Upper lobe of left lung (tissue), 6 donors: Measurements from ENCODE around the gene ERV3-1. TPM values are rescaled to one million over a fixed set of nuclear protein-coding genes. Genes with fewer than 3 reads are reported as not detected.
"Not testable (repeated sequence)": the region's sequence is repeated elsewhere in the genome, so short reads cannot be mapped to it uniquely, and the experiment has no call there.

Experiments used
- ATAC-seq, 2 donors: fragments of 200-7000 bp; cut with Tn5 transposase; one replicate each; pipeline ENCODE4 v1.9.1; 2022; ENCODE audit warnings: mild to moderate bottlenecking in 2 of 2, moderate library complexity in 2 of 2; ENCODE audit not compliant: low FRiP score in 2 of 2
- DNase-seq, 2 donors: peaks; one replicate each; pipeline ENCODE4 v3.0.0-alpha.2; 2019 to 2020
- H3K27ac ChIP-seq, 4 donors: fragments of 200-600 bp; sonication (generic); one replicate each; pipeline ENCODE4 v1.5.1; 2016 to 2019
- H3K27me3 ChIP-seq, 4 donors: fragments of 200-600 bp; sonication (generic); one replicate each; pipeline ENCODE4 v1.5.1; 2017 to 2019
- H3K36me3 ChIP-seq, 4 donors: fragments of 200-600 bp; sonication (generic); one replicate each; pipeline ENCODE4 v1.5.1; 2016 to 2019
- H3K4me1 ChIP-seq, 4 donors: fragments of 200-600 bp; sonication (generic); one replicate each; pipeline ENCODE4 v1.5.1; 2018 to 2019
- H3K4me3 ChIP-seq, 4 donors: fragments of 200-600 bp; sonication (generic); one replicate each; pipeline ENCODE4 v1.5.1; 2017 to 2019; ENCODE audit warnings: mild to moderate bottlenecking in 2 of 4, moderate library complexity in 1 of 4
- H3K9me3 ChIP-seq, 4 donors: fragments of 200-600 bp; sonication (generic); one replicate each; pipeline ENCODE4 v1.5.1; 2018 to 2019
- EP300 ChIP-seq, 4 donors: sonication (generic); formaldehyde crosslinking; IDR thresholded peaks; one replicate each; pipeline ENCODE4 v1.5.1; 2017; ENCODE audit warnings: antibody characterized with exemption in 4 of 4, control low read depth in 2 of 4
- POLR2A ChIP-seq, 4 donors: fragments of 450-650 bp; IDR thresholded peaks; one replicate each; pipeline ENCODE4 v1.5.1; 2016 to 2017; ENCODE audit warnings: antibody characterized with exemption in 4 of 4, mild to moderate bottlenecking in 2 of 4
- POLR2AphosphoS5 ChIP-seq, 2 donors: sonication (generic); formaldehyde crosslinking; IDR thresholded peaks; one replicate each; pipeline ENCODE4 v1.5.1; 2017; ENCODE audit warnings: antibody characterized with exemption in 2 of 2
- WGBS, 2 donors: methylation state at CpG; one replicate each; pipeline ENCODE4 v1.1.5; 2017 to 2018; 5-methylcytosine and 5-hydroxymethylcytosine counted together
- total RNA-seq, 6 donors: library from RNA; depleted of rRNA in 4 of 6; stranded (reverse); fragments of >200 nt in 4 of 6; gene quantifications; one replicate each; pipeline versions ENCODE4 v1.1.0 to v1.2.1, GENCODE V29; 2016 to 2021
- TF ChIP-seq, protein P1 (sequence below), 6 experiments: fragments of 450-650 bp in 4 of 6; fragments of 200-600 bp in 2 of 6; sonication (generic) in 2 of 6; IDR thresholded peaks; one replicate each; pipeline ENCODE4 v1.5.1; 2016 to 2019; ENCODE audit warnings: antibody characterized with exemption in 6 of 6
- donor health status: DM: no; HTN: no; CAD: no; lungs with moderate emphysema.
- donor health status: DM: no; HTN: yes; CAD: no; lungs with severe emphysema.

The ERV3-1 gene, protein sequence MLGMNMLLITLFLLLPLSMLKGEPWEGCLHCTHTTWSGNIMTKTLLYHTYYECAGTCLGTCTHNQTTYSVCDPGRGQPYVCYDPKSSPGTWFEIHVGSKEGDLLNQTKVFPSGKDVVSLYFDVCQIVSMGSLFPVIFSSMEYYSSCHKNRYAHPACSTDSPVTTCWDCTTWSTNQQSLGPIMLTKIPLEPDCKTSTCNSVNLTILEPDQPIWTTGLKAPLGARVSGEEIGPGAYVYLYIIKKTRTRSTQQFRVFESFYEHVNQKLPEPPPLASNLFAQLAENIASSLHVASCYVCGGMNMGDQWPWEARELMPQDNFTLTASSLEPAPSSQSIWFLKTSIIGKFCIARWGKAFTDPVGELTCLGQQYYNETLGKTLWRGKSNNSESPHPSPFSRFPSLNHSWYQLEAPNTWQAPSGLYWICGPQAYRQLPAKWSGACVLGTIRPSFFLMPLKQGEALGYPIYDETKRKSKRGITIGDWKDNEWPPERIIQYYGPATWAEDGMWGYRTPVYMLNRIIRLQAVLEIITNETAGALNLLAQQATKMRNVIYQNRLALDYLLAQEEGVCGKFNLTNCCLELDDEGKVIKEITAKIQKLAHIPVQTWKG
- total RNA-seq = 10 to 100 TPM; 17.9 to 38.8 (median 25.3) TPM

- ATAC-seq (peak; percentile 98 to 99), DNase-seq (peak; percentile 85 to 99)
- Histone ChIP-seq H3K9me3 (no peaks in the 10 kb centered on the region), H3K4me3 (peak within 1 kb of the TSS; percentile 72 to 81 (median 76)), H3K27ac (peak within 1 kb of the TSS; percentile 76 to 94 (median 88)), H3K36me3 (peaks cover 0 to 7% (median 0%) of the 10 kb centered on the region in 4 donors), H3K4me1 (peaks cover 19 to 45% (median 31%) of the 10 kb centered on the region in 4 donors), H3K27me3 (no peaks in the 10 kb centered on the region)
- WGBS, 2 donors = 0 to 1% methylated on average over 15 to 24 of the region's 33 CpGs
- TF ChIP-seq POLR2A (IDR thresholded peaks at IDR 0.05) (peak in 3 of 4 donors; percentile 91 to 98 (median 97)), EP300 (IDR thresholded peaks at IDR 0.05) (no peak), POLR2AphosphoS5 (IDR thresholded peaks at IDR 0.05) (peak; percentile 96 to 98)
- TF ChIP-seq, protein P1, sequence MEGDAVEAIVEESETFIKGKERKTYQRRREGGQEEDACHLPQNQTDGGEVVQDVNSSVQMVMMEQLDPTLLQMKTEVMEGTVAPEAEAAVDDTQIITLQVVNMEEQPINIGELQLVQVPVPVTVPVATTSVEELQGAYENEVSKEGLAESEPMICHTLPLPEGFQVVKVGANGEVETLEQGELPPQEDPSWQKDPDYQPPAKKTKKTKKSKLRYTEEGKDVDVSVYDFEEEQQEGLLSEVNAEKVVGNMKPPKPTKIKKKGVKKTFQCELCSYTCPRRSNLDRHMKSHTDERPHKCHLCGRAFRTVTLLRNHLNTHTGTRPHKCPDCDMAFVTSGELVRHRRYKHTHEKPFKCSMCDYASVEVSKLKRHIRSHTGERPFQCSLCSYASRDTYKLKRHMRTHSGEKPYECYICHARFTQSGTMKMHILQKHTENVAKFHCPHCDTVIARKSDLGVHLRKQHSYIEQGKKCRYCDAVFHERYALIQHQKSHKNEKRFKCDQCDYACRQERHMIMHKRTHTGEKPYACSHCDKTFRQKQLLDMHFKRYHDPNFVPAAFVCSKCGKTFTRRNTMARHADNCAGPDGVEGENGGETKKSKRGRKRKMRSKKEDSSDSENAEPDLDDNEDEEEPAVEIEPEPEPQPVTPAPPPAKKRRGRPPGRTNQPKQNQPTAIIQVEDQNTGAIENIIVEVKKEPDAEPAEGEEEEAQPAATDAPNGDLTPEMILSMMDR (IDR thresholded peaks at IDR 0.05) = peak in 1 of 6 experiments; percentile 9
Observed at GRCh38 chr7:65006094-65006992, at the start of gene ERV3-1. TSS of gene ERV3-1 (minus strand) at chr7:65006687. CDS start at chr7:64993026, 13,661 bp downstream.

- WGBS, 2 donors = 99 to 100% methylated on average over 3 to 4 of the region's 4 CpGs
- H3K36me3 ChIP-seq = peaks cover 0 to 12% (median 0%) of the 10 kb centered on the region in 4 donors
- H3K4me1 ChIP-seq, DNase-seq, H3K4me3 ChIP-seq, H3K27ac ChIP-seq, ATAC-seq, H3K9me3 ChIP-seq, H3K27me3 ChIP-seq: not testable (repeated sequence)
Observed at GRCh38 chr7:65055786-65056185, 49.3 kb upstream of the ERV3-1 start.

- H3K4me3 ChIP-seq, H3K27ac ChIP-seq, H3K4me1 ChIP-seq, H3K9me3 ChIP-seq, H3K27me3 ChIP-seq, DNase-seq, ATAC-seq: not testable (repeated sequence)
- H3K36me3 ChIP-seq = peaks cover 0 to 12% (median 0%) of the 10 kb centered on the region in 4 donors
- WGBS, 2 donors = 33 to 60% methylated on average over 1 to 2 of the region's 2 CpGs
Observed at GRCh38 chr7:65054466-65054994, 48.0 kb upstream of the ERV3-1 start.

- WGBS, 2 donors = 100% methylated on average over 1 of the region's 3 CpGs; no CpG with 5 or more reads in 1 of the 2 donors
- not testable (repeated sequence) for ATAC-seq
Observed at GRCh38 chr7:65051654-65052053, 45.2 kb upstream of the ERV3-1 start.

GRCh38 chr7:65051139-65051538, 44.7 kb upstream of the ERV3-1 start:
- not testable (repeated sequence) for DNase-seq, H3K36me3 ChIP-seq, H3K27me3 ChIP-seq, ATAC-seq, H3K27ac ChIP-seq, H3K9me3 ChIP-seq, H3K4me1 ChIP-seq, H3K4me3 ChIP-seq

More at GRCh38 chr7:65051654-65052053, 45.2 kb upstream of the ERV3-1 start:
- H3K27ac ChIP-seq, H3K4me1 ChIP-seq, H3K9me3 ChIP-seq, DNase-seq, H3K36me3 ChIP-seq, H3K27me3 ChIP-seq, H3K4me3 ChIP-seq: not testable (repeated sequence)

DNA sequence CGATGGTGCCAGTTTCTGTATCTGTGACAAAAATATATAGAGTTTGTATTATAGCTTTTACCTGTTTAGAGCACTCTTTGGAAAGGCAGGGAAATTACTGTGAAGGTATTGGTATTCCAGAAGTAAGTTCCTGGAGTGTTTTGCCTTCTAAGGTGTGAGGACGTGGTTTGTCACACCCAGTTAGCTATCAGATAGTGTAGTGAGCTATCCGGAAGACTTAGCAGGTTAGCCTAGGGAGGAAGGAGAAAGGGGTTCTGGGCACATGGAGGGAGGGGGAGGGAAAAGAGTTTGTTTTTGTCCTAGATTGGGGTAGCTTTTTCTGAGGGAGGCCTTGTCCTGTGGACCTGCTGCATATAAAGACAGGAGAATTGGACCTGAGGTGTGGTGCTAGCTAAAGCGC, 39.8 kb upstream of the ERV3-1 start:
- not testable (repeated sequence) for H3K9me3 ChIP-seq, H3K4me1 ChIP-seq, H3K27ac ChIP-seq, H3K4me3 ChIP-seq, DNase-seq, ATAC-seq, H3K27me3 ChIP-seq
- WGBS, 2 donors = 84 to 89% methylated on average over 4 of the region's 4 CpGs
- H3K36me3 ChIP-seq = peaks cover 0 to 11% (median 2%) of the 10 kb centered on the region in 4 donors

DNA sequence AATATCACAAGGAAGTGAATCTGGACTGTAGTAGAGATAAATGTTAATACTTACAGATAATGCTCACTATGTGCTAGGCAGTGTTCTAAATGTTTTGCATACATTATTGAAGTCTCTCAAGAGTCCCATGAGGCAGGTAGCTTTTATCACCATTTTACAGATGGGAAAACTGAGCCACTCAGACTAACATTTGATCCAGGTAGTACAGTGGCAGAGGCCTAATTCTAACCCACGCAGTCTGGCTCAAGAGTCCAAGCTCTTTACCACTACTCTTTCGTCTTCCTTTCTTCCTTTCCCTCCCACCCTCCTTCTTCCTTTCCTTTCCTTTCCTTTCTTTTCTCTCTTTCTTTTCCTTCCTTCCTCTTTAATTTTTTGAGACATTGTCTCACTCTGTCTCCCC, 39.1 kb upstream of the ERV3-1 start:
- H3K27me3 ChIP-seq, H3K27ac ChIP-seq, H3K9me3 ChIP-seq, ATAC-seq, H3K4me1 ChIP-seq, DNase-seq, H3K4me3 ChIP-seq: not testable (repeated sequence)
- WGBS, 2 donors = 62 to 96% methylated on average over 2 of the region's 2 CpGs
- H3K36me3 ChIP-seq = peaks cover 0 to 11% (median 2%) of the 10 kb centered on the region in 4 donors

DNA sequence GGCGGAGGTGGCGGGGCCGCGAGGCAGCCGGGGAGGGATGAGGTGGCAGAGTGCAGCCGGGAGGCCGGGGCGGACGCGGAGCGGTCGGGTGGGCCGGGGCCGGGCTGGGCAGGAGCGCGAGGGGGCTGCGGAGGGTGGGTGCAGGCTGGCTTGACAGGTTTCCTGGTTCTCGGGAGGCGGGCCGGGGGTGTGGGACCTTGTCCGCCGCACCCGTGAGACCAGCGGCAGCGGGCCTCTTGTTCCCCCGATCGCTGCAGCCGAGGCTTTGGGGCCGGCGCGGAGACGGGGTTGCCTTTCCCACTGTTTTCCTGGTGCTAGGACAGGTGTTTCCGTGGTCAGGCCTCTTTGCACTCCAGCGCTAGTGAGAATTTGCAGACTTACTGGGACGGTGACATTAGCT, 32.3 kb upstream of the ERV3-1 start:
- H3K4me1 ChIP-seq = peaks cover 0 to 18% (median 12%) of the 10 kb centered on the region in 4 donors
- not testable (repeated sequence) for H3K36me3 ChIP-seq, H3K9me3 ChIP-seq, H3K27me3 ChIP-seq
- ATAC-seq (peak in 1 of 2 donors; percentile 9), DNase-seq (peak; percentile 44 to 90)
- WGBS, 2 donors = 0% methylated on average over 2 to 20 of the region's 35 CpGs
- peak overlapping the region; percentile 78 to 94 (median 86) for H3K4me3 ChIP-seq
- H3K27ac ChIP-seq = peak overlapping the region; percentile 90 to 95 (median 93)
